Activated gamma-delta T cell (primary cell): Measurements from ENCODE around the gene ATP6V0C.
A peak's percentile ranks its signal among the peaks of the same experiment; 100 is the strongest.
"Not testable (repeated sequence)": the region's sequence is repeated elsewhere in the genome, so short reads cannot be mapped to it uniquely, and the experiment has no call there.

ENCODE experiments used
- DNase-seq: peaks from one replicate; lab custom pipeline; 2025; lab: John Stamatoyannopoulos, UW

The ATP6V0C gene

DNA sequence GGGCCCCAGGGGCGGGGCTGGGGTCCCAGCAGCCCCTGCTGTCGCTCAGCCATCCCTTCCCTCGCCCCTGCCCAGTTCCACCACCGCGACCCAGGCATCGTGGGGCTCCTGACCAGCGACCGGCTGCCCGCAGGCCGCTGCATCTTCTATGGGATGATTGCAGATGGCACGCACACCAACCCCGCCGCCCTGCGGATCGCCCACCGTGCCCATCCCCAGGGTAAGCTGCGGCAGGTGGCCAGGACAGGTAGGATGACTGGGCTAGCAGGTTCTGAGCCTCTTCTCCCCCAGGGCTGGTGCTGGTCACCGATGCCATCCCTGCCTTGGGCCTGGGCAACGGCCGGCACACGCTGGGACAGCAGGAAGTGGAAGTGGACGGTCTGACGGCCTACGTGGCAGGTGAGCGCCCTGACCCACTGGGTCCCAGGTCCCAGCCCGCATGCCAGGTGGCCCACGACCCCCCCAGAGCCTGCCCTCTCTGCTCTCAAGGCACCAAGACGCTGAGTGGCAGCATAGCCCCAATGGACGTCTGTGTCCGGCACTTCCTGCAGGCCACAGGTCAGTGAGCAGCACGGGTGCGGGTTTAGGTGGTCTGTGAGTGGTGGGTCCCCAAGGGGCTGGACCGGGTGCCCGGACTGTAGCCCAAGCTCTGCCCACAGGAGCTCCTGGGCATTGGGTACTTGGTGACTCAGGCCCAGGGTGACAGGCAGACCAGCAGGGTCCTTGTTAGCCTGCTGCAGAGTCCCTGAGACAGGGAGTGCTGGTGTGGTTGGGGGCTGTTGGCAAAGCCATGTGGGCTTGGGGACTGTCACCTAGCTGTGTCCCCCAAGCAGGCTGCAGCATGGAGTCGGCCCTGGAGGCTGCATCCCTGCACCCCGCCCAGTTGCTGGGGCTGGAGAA is 14.7 kb downstream of the ATP6V0C start:
- DNase-seq: no peak

DNA sequence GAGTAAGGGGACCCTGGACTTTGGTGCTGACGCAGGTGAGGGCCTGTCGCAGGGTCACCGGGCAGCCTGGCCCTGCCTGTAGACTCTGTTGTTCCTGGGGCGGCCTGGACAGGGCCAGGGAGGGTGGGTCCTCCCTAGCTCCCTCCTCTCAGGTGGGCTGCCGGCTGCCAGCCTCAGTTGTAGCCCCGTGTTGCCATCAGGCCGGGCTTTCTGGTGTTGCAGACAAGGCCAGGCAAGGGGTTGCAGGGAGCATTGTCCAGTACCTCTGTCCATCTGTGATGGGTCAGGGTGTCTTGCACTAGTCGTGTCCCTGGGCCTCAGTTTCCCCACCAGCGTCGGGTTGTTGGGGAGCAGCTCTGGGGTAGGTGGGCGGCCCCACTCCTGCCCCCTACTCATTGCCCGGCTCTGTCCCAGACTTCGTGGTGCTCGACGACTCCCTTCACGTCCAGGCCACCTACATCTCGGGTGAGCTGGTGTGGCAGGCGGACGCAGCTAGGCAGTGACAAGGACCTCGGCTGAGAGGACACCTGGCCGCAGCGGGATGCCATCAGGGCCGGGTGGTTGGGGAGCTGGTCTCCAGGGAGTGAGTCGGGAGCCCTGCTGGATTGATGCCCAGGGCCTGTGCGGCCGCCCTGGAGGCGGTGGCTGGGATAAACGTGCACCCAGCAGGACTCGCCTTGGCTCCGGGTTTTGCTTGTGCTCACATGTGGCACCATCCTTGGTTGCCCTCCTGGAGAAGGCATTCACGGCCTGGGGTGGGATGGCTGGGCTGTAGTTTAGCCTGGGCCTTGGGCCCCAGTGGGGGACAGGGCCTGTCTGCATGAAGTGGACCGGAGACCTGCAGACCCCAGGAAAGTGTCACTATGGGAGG is 15.5 kb downstream of the ATP6V0C start:
- DNase-seq: no peak

DNA sequence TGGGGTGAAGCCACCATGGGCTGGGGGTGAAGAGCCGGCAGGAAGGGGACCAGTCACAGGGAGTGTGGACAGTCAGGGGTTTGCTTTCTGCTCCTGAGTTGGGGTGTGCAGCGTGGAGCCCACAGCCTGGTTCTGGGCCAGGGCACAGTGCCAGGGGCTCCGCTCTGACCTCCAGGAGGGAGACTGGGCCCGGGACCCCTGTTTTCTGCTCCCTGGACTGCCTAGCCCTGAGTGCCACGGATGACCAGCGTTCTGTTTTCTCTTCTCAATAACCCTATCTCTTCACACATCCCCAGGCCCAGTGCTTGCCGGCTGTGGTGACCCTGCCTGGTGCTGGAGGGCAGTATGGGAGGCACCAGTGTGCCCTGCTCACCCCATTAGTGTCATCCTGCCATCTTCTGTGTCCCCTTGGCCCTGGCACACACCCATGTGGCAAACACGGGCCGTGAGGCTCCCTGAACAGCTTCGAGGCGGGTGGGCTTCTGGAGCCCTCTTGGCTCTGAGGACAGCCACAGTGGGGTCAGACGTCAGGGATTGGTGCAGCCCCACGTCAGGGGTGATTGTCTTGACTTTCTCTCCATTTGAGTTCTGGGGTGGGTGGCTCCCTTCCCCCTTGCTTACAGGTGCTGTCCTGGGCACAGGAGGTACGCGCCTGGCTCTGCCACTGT is 16.3 kb downstream of the ATP6V0C start:
- no peak for DNase-seq

DNA sequence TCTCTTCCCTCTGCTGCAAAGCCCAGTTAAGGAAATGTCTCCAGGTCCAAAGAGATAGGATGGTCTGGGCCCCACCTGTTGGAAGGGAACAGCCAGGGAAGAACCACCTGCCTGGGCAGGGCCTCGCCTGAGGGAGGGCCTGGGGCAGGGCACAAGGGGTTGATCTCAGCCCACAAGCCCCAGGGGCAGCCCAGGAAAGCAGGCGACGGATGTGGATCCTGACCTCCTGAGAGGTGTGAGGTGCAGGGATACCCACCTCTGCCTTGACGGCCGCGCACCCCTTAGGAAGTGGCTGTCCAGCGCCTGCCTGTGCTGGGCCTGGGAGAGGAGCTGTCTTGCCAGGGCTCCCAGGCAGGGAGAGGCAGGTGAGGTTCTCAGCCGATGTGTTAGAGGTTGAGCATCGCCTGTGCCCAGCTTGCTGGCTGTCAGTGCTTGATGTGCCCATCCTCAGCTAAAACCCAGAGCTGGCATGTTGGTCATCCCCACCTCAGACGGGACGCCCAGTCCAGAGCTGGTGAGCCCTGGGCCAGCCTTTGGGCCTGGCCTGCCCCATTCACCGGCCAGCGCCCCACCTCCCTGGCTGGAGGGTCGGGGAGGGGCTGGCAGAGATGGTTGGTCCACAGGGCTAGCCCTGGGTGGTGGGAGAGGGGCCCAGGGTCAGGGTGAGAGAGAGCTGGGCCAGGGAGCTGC is 17.0 kb downstream of the ATP6V0C start:
- DNase-seq: no peak

DNA sequence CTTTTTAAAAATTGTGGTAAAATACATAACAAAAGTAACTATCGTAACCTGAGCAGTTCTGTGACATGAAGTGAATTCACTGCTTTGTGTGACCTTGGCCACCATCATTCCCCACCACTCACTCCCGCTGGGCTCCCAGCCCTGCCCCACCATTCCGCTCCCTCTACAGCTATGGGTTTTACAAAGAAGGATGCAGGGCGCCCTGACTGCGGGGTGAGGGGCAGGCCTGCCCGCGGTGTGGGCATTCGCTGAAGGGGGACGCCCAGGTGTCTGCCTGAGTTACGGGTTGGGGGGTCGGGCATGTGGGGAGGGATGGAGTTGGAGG is 17.6 kb downstream of the ATP6V0C start, which contains the start of gene CEMP1:
Gene CEMP1 (minus strand): TSS at position 38 of the 325 bp plus-strand sequence. CDS start 335 bp downstream, outside the sequence.
- DNase-seq: no peak

DNA sequence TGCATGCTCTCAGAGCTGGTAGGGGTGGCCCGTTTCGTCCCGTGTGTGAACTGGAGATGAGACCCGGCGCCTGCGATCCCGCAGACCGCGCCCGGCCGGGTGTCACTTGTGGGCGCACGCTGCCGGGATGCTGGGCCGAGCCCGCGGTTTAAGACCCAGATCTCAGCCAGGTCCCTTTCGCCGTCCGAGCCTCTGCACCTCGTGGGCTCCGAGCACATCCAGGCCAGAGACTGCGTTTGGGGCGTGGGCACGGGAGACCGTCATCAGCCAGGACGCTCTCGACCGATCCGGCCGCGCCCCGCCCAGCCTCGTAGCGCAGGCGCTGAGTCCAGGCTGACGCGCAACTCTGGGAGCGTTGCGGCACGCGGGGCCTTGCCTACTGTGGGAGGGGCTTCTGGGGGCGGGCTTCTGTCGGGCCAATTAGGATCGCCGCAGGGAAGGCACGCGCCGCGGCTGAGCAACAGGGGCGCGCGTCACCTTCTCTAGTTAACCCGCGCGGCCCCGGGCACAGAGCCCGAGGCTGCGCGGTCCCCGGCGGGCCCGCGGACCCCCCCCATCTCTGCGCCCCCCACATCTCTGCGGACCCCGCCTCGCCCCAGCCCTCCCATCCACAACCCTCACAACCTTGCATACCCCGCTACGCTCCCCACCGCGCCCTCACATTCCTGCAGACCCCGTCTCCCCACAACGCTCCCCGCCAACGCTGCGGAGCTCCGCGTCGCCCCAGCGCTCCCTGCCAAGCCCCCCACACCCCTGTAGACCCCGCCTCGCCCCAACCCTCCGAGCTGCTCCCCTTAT is 18.1 kb downstream of the ATP6V0C start:
- peak; percentile 95 for DNase-seq

DNA sequence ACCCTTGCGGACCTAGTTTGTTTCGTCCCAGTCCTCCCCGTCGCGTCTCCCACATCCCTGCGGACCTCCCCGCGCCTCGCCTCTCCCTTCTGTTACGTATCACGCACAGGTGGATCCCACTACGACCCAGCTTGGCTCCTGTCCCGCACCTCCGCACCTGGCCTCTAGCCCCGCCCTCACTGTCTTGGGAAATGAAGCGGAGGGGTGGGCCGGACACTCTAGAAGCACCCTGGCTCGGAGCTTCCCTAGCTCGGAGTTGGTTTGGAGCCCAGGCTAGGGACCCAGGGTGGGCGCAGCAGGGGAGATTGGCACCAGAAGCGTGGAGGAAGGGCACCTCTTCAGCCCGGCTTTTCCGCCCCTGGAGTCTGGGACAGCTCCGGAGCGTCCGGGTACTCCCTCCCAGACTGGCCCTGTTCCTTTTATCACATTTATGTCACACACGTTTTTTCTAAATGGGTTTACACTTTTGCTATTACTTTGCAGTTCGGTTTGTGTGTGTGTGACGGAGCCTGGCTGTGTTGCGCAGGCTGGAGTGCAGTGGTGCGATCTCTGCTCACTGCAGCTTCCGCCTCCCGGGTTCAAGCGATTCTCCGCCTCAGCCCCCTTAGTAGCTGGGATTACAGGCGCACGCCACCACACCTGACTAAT is 18.9 kb downstream of the ATP6V0C start:
- DNase-seq: peak; percentile 37

DNA sequence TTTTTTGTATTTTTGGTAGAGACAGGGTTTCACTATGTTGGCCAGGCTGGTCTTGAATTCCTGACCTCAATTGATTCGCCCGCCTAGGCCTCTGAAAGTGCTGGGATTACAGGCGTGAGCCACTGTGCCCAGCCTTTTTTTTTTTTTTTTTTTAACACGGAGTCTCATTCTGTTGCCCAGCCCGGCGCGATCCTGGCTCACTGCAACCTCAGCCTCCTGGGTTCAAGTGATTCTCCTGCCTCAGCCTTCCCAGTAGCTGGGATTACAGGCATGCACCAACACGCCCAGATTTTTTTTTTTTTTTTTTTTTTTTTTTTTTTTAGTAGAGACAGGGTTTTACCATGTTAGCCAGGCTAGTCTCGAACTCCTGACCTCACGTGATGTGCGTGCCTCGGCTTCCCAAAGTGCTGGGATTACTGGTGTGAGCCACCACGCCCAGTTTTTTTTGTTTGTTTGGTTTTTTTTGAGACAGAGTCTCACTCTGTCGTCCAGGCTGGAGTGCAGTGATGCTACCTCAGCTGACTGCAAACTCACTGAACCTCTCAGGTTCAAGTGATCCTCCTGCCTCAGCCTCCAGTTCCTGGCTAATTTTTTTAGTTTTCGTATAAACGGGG is 19.5 kb downstream of the ATP6V0C start:
- not testable (repeated sequence) for DNase-seq

DNA sequence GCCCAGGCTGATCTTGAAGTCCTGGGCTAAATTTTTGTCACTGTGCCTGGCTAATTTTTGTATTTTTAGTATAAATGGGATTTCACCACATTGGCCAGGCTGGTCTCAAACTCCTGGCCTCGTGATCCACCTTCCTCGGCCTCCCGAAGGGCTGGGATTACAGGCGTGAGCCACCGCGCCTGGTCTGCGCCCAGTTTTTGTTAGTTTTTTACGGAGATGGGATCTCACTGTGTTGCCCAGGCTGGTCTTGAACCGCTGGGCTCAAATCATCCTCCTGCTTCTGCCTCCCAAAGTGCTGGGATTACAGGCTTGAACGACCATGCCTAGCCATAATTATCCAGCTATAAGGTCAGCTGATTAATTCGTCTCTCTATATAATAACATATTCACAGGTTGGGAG is 20.2 kb downstream of the ATP6V0C start:
- DNase-seq: no peak

DNA sequence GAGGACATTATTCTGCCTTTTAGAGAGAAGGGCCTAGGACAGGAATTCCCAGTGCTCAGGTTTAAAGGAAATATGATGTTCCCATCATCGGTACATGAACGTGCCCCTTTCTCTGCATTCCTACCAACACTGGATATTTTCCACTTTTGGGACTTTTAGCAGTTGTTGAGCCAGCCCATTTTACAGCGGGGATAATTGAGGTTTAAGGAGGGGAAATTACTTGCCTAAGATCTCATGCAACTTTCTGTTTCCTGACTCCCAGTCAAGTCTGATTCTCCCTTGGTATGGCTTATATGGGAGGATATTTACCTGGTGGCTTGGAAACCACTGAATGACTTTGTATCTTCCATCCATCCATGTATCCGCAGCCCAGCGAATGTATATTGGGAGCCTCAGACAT is 20.6 kb downstream of the ATP6V0C start:
- not testable (repeated sequence) for DNase-seq

DNA sequence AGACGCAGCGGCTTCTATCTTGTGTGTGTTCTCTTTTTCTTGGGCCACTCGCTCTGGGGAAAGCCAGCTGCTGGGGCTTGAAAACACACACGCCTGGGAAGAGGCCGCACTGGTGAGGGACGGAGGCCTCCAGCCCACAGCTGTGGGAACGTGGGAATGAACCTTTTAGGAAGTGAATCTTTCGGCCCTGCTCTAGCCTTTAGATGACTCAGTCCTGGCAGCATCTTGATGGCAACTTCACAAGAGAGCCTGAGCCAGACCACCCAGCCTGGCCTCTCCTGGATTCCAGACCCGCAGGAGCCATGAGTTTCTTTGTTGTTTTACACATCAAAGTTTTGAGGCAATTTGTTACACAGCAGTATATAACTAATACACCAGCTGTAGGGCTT is 21.9 kb downstream of the ATP6V0C start:
- no peak for DNase-seq

DNA sequence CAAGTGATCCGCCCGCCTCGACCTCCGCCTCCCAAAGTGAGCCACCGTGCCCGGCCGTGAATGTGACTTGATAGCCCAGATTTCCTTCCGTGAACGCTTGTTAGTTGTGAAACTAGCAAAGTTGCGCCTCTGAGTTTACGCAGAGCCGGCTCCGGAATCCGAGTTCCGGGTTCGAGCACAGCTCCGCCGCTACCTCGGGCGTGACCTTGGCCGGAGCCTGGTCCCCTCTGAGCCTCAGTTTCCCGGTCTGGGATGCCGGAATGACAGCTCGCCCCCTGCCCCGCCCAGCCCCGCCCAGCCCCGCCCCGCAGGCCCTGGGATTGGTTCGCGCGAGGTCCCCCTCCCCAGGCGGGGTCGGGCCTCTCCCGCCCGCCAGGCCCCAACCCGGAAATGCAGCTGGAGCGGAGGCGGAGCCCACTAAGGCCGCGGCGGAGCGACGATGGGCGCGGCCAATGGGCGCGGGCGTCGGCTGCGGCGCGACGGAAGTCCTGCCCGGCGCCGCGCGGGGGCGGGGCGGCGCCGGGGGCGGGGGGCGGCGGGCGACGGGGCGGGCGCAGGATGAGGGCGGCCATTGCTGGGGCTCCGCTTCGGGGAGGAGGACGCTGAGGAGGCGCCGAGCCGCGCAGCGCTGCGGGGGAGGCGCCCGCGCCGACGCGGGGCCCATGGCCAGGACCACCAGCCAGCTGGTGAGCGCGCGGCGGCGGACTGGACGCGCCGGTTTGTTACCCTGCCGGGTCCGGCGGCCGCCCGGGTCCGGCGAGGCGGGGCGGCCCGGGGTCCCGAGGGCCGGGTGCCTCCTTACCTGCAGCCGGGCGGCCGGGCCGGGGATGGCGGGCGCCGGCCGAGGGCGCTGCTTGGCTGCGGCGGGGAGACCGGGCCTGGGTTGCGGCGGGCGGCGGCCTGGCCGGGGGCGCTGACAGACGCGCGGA is 24.0 kb downstream of the ATP6V0C start, which contains the start of gene PDPK1:
Gene PDPK1 (plus strand): TSS at position 571 of the 929 bp plus-strand sequence. CDS start 92 bp downstream, at position 663.
- peak; percentile 92 for DNase-seq

DNA sequence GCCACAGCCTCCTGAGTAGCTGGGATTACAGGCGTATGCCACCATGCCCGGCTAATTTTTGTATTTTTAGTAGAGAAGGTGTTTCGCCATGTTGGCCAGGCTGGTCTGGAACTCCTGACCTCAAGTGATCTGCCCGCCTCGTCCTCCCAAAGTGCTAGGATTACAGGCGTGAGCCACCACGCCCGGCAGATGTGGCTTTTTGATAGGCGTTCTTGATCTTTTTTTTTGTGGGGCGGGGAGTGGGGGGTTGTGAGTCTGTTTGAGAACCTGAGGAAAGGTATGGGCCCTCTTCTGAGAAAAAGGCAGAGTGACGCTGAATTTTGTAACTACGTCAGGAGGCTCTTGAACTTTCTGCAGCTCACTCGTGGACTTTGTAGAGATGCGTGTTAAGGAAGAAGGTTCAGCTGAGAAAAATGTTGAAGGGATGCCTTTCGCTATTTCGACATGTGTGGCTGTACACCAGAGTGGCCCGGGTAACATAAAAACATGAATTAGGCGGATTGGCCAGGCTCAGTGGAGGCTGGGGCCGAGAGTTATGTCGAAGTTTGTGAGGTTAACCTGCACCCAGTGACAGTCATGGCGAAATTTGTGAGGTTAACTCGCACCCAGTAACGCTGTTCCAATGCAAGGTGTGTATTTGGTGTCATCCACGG is 25.6 kb downstream of the ATP6V0C start:
- DNase-seq: not testable (repeated sequence)

DNA sequence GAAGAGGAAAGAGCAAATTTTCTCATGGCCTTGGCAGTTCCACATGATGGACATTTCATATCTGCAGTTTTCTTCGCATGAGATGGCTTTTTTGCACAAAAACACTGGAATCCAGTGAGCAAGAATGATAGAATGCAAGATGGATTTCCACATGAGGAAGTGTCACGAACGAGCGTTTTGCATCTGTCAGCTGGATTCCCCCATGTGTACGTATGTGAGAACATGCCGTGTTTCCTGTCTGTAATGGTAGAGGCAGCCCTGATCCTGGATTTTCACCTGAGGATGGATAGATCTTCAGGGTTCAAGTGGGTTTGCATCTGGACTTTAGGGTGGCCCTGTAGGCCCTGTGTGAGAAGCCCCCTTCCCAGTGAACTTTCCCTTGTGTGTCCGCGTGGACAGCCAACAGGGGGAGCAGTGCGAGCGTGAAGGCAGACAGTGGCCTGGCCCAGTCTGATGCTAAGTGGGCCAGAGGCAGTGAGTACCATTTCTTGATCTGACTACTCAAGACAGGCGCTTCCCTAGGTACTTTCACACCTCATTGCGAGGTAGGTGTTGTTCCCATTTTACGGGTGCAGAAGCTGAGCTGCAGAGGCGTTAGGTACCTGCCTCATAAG is 26.2 kb downstream of the ATP6V0C start:
- DNase-seq: not testable (repeated sequence)

DNA sequence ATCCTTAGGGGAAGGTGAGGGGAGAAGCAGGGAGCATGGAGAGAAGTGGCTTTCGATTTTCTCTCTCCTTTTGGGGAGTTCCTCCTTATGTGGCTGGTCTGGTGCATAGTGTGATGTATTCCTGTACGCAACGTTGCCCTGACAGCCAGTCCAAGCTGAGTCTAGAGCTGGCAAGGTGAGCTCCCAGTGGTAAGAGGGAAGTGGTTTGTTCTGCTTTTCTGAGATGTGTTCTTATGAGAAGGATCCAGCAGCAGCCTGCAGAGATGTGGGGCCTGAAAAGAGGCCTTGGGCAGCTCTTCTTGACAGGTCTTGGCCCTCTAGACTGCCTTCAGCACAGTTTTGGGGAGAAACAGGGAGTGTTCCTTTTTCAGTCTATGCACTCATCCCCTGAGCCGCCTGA is 27.2 kb downstream of the ATP6V0C start:
- not testable (repeated sequence) for DNase-seq

DNA sequence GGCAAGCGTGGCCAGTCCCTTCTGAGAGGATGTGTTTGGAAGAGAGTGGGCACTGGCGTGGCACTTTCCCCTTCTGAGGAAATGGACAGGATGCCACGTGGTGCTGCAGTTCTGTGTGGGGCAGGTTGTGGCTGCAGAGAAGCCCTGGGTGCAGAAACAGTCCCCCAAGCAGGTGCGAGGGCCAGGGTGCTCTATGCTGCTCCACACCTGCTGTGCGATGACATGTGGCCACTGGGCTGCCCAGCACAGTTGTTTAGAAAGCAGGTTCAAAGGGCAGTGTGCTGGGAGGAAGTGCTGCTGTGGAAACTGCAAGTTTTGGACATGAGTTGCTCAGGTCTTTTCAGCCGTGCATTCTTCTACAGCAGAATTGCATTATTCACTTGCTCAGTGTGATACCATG is 27.7 kb downstream of the ATP6V0C start:
- DNase-seq: not testable (repeated sequence)

DNA sequence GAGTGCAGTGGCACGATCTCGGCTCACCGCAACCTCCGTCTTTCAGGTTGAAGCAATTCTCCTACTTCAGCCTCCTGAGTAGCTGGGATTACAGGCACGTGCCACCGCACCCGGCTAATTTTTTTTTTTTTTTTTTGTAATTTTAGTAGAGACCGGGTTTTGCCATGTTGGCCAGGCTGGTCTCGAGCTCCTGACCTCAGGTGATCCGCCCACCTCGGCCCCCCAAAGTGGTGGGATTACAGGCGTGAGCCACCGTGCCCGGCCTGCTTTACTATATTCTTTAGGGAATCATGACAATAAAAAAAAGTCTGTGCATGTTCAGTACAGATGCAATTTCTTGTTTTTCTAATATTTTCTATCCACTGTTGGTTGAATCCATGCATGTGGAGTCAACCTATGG is 30.0 kb downstream of the ATP6V0C start:
- DNase-seq: not testable (repeated sequence)
